Parietal lobe (tissue), 1 donor: Measurements from ENCODE around the gene FBP2. TPM values are rescaled to one million over a fixed set of nuclear protein-coding genes. Genes with fewer than 3 reads are reported as not detected.

Source experiments
- total RNA-seq: library from RNA; depleted of rRNA; stranded (reverse); fragments of >200 nt; gene quantifications from one replicate; pipeline ENCODE4 v1.2.3, GENCODE V29; 2014

The FBP2 gene
- not detected for total RNA-seq

GRCh38 chr9:94593459-94594345 lies at the start of gene FBP2:
Gene FBP2, minus strand, starts transcription at chr9:94593824. Its CDS starts 98 bp downstream, at chr9:94593726.

DNA sequence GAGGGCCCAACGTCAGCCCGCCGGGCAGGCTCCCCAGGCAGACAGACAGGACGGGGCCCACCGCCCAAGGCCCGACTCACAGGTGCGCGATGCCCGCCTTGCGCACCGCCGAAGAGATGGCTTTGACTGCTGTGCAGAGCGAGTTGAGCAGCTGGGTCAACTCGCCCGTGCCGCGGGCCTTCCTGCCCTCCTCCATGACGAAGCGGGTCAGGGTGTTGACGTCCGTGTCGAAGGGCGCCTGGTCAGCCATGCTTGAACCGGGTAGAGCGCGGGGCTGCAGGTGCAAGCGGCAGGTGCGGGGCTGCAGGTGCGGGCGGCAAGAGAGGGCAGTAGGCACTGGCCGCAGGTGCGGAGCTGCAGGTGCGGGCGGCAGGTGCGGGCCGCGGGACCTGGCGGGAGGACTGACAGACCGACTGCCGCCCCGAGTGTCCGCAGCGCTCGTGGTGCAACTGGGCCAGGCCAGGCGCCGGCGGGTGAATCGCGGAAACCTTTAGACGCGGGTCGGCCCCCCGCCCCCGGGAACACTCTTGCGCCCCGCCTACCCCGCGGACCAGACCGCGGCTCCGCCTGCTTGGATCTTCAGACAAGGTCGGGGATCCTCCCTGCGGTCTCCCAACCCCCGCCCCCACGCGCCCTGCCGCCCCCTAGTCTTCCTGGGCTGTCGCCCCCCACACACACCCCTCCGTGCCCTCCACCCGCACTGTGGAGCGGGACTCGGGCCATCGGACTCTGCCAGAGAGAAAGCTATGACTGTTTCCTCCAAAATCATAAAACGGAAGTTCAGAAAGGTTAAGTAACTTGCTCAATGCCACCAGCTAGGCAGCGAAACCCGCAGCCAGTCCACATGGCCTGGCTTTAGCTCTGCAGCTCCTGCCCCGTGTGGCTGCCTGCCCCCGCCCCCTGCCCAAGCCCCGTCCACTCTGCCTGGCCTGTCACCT lies 45.7 kb upstream of the FBP2 start, which contains the start of gene FBP1:
Gene FBP1 (minus strand): TSS at position 458 of the 938 bp plus-strand sequence. CDS start 208 bp downstream, at position 250.

GRCh38 chr9:94554439-94555331 lies 38.9 kb downstream of the FBP2 start, which contains the start of gene PCAT7:
Gene PCAT7, plus strand, starts transcription at chr9:94555083.

Other genes starting within 250 kb of the FBP2 start
- gene PCAT7, start 38.7 kb downstream of the FBP2 start, total RNA-seq = not detected
- not detected for gene FBP1, start 45.7 kb upstream of the FBP2 start, total RNA-seq
- gene AOPEP, start 132.9 kb upstream of the FBP2 start, total RNA-seq = 71.7 TPM